ENCODE data around the gene CEP57.

CEP57 gene

GRCh38 chr11:95768521-95768920, 21.8 kb upstream of the CEP57 start:
- H4K20me1 ChIP-seq (ENCODE audit: insufficient read depth, low read length), result no peaks in the 10 kb centered on the region
- H3K36me3 ChIP-seq (replicated peaks; ENCODE audit: low read depth, low read length), result peaks cover 18% of the 10 kb centered on the region
- H3K9ac ChIP-seq (ENCODE audit: low read length), result no peak overlapping the region
- no peak overlapping the region for H3K4me3 ChIP-seq (ENCODE audit: low read length)
- H2AFZ ChIP-seq (ENCODE audit: low read depth, low read length), result no peak overlapping the region
- no peaks in the 10 kb centered on the region for H3K4me1 ChIP-seq (ENCODE audit: low read length)
- H3K79me2 ChIP-seq (ENCODE audit: low read length), result no peaks in the 10 kb centered on the region
- no peak for TF ChIP-seq CTCF (IDR thresholded peaks at IDR 0.05; ENCODE audit: low read depth, low read length)
- TF ChIP-seq EZH2phosphoT487 (IDR thresholded peaks at IDR 0.05; ENCODE audit: low read depth), result no peak
- H3K9me3 ChIP-seq (ENCODE audit: insufficient read depth, low read length), result no peaks in the 10 kb centered on the region
- H3K27me3 ChIP-seq (ENCODE audit: low read depth, low read length), result no peaks in the 10 kb centered on the region
- H3K27ac ChIP-seq (ENCODE audit: low read length), result no peak overlapping the region
- no peak overlapping the region for H3K4me2 ChIP-seq (ENCODE audit: low read length)

- Histone ChIP-seq H3K4me2 (ENCODE audit: low read length) (no peak overlapping the region), H4K20me1 (ENCODE audit: insufficient read depth, low read length) (no peaks in the 10 kb centered on the region), H3K4me3 (ENCODE audit: low read length) (no peak overlapping the region), H3K9me3 (ENCODE audit: insufficient read depth, low read length) (no peaks in the 10 kb centered on the region), H3K79me2 (ENCODE audit: low read length) (no peaks in the 10 kb centered on the region; the same call in 1 of the 2 replicates), H3K27ac (ENCODE audit: low read length) (no peak overlapping the region), H3K36me3 (replicated peaks; ENCODE audit: low read depth, low read length) (peaks cover 62% of the 10 kb centered on the region), H2AFZ (ENCODE audit: low read depth, low read length) (no peak overlapping the region), H3K4me1 (ENCODE audit: low read length) (peaks cover 39% of the 10 kb centered on the region), H3K9ac (ENCODE audit: low read length) (no peak overlapping the region), H3K27me3 (ENCODE audit: low read depth, low read length) (no peaks in the 10 kb centered on the region)
- TF ChIP-seq EZH2phosphoT487 (IDR thresholded peaks at IDR 0.05; ENCODE audit: low read depth) (no peak), CTCF (IDR thresholded peaks at IDR 0.05; ENCODE audit: low read depth, low read length) (no peak)
Observed at GRCh38 chr11:95776859-95777258, 13.4 kb upstream of the CEP57 start.

GRCh38 chr11:95778699-95779098, 11.6 kb upstream of the CEP57 start:
- Histone ChIP-seq H3K79me2 (ENCODE audit: low read length) (peaks cover 13% of the 10 kb centered on the region; the same call in 1 of the 2 replicates), H3K9ac (ENCODE audit: low read length) (no peak overlapping the region), H2AFZ (ENCODE audit: low read depth, low read length) (no peak overlapping the region), H3K27ac (ENCODE audit: low read length) (peak overlapping the region; percentile 70), H3K4me3 (ENCODE audit: low read length) (peak overlapping the region; percentile 13; the same call in 1 of the 2 replicates), H3K4me1 (ENCODE audit: low read length) (peaks cover 49% of the 10 kb centered on the region), H3K9me3 (ENCODE audit: insufficient read depth, low read length) (no peaks in the 10 kb centered on the region), H4K20me1 (ENCODE audit: insufficient read depth, low read length) (peaks cover 4% of the 10 kb centered on the region; the same call in 1 of the 2 replicates), H3K27me3 (ENCODE audit: low read depth, low read length) (no peaks in the 10 kb centered on the region), H3K4me2 (ENCODE audit: low read length) (peak overlapping the region; percentile 41), H3K36me3 (replicated peaks; ENCODE audit: low read depth, low read length) (peaks cover 76% of the 10 kb centered on the region)
- TF ChIP-seq CTCF (IDR thresholded peaks at IDR 0.05; ENCODE audit: low read depth, low read length), result no peak
- TF ChIP-seq EZH2phosphoT487 (IDR thresholded peaks at IDR 0.05; ENCODE audit: low read depth), result no peak

GRCh38 chr11:95780544-95780943, 9.8 kb upstream of the CEP57 start:
- Histone ChIP-seq H3K4me3 (ENCODE audit: low read length) (no peak overlapping the region), H3K4me2 (ENCODE audit: low read length) (no peak overlapping the region), H3K9ac (ENCODE audit: low read length) (no peak overlapping the region), H3K27me3 (ENCODE audit: low read depth, low read length) (no peaks in the 10 kb centered on the region), H3K36me3 (replicated peaks; ENCODE audit: low read depth, low read length) (peaks cover 76% of the 10 kb centered on the region), H3K27ac (ENCODE audit: low read length) (0 out of 2 replicates have a peak overlapping the region, but pooled peaks have one; percentile 16), H2AFZ (ENCODE audit: low read depth, low read length) (no peak overlapping the region), H3K4me1 (ENCODE audit: low read length) (peaks cover 49% of the 10 kb centered on the region), H3K79me2 (ENCODE audit: low read length) (peaks cover 13% of the 10 kb centered on the region; the same call in 1 of the 2 replicates), H3K9me3 (ENCODE audit: insufficient read depth, low read length) (no peaks in the 10 kb centered on the region), H4K20me1 (ENCODE audit: insufficient read depth, low read length) (peaks cover 4% of the 10 kb centered on the region; the same call in 1 of the 2 replicates)
- TF ChIP-seq EZH2phosphoT487 (IDR thresholded peaks at IDR 0.05; ENCODE audit: low read depth) (no peak), CTCF (IDR thresholded peaks at IDR 0.05; ENCODE audit: low read depth, low read length) (no peak)

All from OCI-LY3 (cell line).